ENCODE measurements around the gene RWDD1.
"Not testable (repeated sequence)": the region's sequence is repeated elsewhere in the genome, so short reads cannot be mapped to it uniquely, and the experiment has no call there.

The RWDD1 gene

DNA sequence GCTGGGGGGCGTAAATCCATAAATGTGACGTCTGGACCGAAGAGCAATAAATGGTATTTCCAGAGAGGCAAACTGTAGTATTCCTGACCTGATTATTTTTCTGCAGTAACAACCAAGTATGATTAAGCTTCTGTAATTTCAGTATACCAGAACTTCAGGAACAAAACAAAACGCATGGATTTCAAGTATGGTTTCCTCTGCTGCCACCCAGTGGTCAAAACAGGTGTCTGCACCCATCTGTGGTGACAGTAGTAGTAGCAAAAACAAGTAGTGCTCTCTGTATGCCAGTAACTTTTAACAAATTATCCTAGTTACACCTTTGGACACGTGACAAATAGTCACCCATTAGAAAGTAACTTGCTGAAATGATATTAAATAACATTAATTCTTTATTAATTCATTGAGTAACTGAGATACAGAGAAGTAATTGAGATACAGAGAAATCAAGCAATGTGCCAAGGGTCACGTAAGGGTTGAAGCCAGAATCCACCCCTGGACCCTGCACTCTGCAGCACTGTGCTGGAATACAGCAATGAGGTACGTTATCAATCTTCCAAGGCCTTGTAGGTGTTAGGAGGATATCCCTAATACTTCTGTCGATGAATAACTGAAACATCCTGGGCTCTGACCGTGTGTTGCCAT is 9.8 kb upstream of the RWDD1 start:
- peak; percentile 74 for DNase-seq

DNA sequence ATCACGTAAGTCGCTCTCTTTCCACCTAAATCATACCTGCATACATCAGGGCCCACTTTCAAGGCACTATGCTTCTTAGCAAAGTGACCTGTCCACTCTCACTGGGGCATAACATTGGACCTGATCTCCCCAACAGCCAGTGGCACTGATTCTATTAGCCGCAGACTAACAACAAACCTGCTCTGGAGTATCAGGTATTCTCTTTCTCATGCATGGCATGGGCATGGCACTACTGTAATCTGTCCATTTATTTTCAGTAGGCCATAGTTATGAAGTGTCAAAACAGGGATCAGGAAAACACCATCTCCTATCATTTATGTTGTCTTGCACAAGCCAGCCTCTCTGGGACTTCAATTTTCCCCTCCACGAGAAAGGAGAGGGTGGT is 9.3 kb upstream of the RWDD1 start:
- no peak for DNase-seq

DNA sequence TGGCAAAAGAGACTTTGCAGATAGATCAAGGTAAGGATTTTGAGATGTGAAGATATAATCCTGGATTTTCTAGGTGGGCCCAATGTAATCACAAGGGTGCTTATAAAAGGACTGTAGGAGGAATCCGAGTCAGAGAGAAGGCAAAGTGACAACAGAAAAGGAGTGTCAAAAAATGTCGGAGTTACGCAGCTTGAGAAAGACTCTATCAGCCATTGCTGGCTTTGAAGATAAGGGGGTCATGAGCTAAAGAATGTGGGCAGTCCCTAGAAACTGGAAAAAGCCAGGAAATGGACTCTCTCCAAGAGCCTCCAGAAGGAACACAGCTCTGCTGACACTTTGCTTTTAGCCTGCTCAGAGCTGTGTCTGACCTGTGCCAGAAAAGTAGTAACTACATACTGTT is 8.7 kb upstream of the RWDD1 start:
- no peak for DNase-seq

DNA sequence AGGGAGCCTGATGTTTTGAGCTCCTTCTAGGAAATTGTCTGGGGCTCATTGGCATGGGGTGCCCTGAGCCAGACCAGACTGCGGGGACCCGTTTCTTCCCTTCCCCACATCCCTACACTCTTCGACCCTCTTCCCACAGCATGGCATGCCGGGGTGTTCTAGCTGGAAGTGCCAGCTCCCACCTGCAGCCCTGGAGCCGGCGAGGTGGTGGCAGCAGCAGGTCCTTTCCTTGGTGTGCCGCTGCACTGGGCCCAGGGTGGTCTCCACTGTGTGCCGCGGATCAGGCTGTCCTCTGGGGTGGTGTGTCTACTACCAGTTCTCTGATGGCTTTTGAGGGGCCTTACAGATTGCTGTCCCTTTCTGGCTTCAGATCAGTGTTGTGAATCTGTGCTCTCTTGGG is 7.5 kb upstream of the RWDD1 start:
- no peak for DNase-seq

DNA sequence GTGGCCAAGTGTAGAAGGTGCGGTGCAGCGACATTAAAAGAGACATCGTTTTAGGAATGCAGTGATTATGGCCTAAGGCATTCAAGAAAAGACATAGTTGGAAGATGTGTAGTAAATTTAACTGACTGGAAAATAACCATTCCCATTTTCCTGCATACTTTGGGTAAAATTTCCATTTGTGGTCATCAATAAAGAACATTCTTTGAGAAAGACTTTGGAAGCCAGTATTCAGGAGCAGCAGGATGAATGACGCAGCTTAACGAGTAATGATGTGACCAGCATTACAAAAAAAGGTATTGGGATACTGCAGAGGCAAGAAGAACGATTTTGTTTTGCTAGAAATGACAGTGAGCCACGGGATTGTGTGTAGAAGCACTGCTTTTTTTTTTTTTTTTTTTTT is 7.0 kb upstream of the RWDD1 start:
- DNase-seq = no peak

DNA sequence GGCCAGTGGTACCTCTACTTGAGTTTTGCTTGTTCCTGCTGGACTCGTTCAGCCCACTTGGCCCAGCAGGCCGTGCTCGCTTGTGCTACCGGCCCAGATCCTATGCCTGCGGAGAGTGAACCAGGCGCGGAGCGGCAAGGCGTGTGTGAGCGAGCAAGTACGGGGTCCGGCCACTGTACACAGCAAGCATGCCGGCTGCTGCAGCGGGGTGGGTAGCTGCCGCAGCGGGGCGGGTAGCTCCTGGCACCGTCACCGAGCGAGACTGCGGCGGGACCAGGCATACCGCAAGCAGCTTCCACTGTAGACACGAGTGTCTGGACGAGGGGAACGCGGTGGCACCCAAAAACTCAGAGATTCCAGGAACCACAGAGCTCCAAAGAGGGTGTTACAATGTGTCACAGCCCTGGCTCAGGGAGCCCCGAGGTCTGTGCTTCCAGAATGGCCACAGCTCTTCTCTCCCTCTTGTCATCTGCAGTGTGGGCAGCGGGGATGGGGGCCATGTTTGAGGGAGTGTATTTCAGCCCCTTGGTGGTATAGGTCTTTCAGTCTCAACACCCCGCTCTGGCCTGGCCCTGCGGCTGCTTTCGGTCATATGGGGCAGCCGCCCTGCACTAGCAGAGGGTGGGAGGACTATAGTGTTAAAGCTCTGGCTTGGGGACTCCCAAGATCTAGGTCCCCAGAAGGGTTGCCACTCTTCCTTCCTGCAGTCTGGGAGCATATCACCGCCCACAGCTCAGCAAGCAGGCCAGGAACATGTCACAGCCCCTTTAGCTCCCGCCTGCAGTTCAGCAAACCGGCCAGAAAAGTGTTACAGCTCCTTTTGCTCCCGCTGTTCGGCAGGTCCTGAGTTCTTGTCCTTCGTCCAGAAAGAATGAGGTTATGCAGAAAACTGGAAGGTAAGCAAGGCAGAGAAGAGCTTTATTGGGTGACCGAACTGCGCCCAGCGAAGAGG is 6.1 kb upstream of the RWDD1 start:
- peak; percentile 20 for DNase-seq

DNA sequence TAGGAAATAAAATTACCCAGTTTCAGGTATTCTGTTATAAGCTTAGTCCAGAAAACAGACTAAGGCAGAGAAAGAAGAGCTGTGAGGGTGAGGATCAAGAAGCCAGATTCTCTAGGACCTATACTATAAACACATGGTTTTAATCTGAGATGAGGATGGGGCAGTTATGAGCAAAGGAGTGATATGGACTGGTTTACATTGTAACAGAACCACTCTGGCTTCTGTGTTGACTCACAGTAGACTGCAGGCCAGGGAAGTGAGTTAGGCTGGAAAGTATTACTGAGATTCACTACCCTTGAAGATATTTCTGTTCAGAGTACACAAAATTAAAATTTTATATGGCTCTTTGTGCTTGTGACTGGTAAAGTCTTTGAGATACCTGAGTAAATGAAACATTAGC is 3.2 kb upstream of the RWDD1 start:
- no peak for DNase-seq

DNA sequence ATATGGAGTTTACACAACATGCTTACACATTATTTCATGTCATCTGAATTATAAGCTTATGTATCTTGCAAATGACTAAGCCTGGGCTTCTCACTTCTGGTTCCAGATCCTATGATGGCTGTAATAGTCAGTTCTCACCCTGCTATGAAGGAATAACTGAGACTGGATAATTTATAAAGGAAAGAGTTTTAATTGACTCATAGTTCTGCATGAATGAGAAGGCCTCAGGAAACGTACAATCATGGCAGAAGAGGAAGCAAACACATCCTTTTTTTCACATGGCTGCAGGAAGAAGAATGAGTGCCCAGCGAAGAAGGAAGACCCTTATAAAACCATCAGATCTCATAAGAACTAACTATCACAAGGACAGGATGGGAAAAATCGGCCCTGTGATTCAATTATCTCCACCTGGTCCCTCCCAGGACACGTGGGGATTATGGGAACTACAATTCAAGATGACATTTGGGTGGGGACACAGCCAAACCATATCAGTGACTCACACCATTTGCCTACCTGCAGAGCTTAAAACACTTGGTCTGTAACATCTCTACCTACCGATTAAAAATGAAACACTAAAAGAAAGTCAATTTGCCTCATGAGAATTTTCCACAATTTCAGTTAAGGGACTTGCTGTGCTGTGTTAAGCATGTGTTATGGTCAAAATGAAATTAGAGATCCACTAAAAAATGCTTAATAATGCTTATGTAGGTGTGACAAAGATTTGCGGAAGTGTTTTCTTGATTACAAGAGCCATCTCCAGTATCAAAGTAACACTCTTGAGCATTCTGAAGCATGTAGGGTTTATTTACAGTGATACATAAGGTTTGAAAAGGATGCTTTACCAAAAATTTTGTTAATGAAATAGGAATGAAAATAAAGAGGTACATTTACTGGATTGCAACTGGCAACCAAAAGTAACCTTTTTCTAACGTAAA is 2.2 kb upstream of the RWDD1 start:
- no peak for DNase-seq

DNA sequence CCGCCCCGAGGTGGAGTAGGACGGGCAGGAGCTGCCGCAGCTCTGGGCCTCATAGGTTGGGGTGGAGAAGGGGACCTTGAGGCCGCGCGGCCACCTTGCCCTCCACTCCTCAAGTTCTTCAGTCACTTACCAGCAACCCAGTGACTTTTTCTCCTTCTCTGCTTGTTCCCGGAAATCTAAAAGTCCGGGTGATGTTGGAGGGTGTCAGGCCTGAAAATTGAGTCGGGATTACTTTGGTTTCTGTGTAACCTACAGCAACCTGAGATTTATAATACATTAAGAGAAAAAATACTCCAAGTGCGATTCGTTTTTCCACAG is 338 bp downstream of the RWDD1 start:
- DNase-seq = no peak

DNA sequence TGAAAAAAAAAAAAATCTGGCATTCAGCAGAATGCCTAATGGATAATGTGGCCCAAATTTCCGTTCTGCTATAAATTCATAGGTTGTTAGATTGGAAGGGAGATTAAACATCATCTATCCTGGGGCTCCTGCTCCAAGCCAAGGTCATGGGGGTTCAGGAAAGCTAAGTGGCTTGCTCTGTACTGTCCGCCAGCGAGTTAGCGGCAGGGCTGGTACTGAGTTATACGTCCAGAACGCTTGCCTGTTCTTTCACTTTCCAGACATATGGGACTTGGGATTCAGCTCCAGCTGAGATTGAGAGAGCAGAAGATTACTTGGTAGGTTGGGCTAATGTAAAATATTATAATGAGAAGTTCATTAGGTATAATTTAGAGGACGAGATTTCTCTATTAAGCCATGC is 858 bp downstream of the RWDD1 start:
- DNase-seq = peak; percentile 13

DNA sequence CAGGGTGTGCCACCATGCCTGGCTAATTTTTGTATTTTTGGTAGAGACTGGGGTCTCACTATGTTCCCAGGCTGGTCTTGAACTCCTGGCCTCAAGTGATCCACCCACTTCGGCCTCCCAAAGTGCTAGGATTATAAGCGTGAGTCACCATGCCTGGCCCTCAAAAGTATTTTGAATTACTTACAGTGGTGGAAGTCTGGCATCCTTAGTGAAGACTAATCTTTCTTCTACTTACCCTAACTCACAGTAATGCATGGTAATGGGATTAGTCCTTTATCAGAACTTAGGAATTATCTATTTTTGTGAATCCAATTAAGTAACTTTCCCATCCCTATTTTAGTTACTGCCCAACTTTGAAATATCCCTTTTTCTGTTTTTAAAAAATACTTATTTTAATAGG is 3.9 kb downstream of the RWDD1 start:
- no peak for DNase-seq

DNA sequence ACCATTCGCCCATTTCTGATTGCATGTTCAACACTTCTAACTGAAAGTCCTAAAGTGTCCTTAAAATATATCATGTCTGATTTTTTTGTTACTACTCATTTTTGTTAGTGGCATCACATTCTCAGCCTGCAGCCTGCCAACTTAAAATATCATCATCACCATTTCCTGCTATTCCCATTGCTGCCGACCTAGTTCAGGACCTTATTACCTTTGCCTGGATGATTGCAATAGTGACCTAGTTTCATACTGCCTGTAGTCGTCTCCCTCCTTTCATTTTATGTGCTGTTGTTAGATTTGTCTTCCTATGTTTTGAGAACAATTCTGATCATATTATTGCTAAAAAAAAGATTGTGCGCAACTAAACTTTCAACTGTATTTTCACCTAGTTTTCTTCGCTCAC is 6.2 kb downstream of the RWDD1 start:
- DNase-seq = no peak

DNA sequence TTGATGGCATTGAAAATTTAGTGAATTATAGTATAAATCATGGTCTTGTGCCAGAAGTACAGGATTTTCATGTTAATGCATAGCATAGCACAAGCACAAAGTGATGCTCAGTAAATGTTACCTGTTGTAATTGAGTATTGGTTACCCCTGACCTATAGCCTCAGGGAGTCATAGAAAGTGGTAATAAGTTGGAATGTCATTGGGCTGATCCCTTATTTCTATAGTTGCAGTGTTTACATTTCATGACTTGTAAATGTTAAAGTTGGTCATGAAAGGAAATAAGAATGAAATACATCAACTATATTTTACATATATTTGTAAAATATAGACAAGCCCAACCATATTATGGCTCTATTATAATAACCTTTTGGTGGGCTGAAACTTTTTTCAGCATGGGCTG is 7.0 kb downstream of the RWDD1 start:
- DNase-seq = no peak

DNA sequence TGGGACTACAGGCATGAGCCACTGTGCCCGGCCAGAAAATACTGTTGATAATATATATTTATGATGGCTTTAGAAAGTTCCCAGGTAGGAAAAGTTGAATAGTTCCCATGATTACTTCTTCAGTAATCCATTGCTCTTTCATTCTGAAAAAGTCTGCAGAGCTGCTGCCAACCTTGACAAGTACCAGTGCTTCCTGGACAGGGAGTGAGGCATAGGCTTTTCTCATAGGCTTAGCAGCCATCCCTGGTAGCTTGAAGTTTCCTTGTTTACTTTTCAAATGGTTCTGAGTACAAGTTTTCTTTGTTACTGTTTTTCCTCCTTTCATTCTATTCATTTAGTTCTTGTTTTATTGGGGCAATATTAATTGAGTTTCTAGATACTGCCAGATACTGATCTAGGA is 7.8 kb downstream of the RWDD1 start:
- DNase-seq = no peak

DNA sequence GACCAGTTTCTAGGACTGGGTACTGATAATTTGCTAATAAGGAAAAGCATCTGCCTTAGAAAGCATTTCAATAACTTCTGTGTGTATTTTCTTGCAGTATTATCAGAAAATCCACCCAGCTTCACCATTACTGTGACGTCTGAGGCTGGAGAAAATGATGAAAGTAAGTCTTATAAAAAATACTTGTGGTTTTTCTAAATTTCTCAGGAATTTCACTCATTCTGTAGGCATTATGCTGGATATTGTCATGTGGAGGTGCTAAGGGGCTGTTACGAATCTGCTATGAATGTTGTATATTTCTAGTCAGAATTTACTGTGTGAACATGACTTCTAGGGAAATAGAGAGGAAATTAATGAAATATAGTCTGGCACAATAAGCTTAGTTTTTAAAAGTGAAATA is 8.9 kb downstream of the RWDD1 start:
- no peak for DNase-seq

DNA sequence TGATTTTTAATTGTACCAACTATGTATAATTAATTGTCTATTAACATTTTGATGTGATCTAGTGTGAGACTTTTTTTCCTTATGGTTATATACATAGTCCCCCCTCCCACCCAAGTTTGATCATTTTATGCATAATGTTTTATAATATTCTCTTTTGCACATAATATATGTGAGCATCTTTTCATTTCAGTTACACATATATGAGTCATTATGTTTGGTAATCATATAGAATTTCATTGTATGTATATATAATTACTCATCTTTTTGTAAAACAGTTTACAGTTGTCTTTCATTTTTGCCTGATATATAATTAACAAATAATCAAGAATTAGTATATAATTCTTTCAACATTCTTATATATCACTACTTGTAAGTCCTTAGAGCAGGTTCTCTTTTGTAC is 15.0 kb downstream of the RWDD1 start:
- DNase-seq = no peak

DNA sequence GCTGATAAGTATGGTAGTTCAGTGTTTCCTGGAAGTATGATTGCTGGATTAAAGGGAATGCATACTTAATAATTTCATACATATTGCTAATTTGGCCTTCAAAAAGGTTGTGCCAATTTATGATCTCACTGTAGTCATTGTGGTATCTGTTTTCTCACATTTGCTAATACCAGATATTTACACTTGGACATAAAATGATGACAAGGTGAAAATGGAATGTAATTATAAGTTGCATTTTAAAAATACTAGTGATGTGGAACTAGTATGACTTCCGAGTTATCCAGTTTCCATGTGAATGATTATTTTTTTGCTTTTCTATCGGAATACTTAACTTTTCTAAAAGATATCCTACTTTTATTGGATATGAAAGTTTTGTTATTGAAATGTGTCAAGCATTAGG is 15.4 kb downstream of the RWDD1 start:
- DNase-seq = no peak

DNA sequence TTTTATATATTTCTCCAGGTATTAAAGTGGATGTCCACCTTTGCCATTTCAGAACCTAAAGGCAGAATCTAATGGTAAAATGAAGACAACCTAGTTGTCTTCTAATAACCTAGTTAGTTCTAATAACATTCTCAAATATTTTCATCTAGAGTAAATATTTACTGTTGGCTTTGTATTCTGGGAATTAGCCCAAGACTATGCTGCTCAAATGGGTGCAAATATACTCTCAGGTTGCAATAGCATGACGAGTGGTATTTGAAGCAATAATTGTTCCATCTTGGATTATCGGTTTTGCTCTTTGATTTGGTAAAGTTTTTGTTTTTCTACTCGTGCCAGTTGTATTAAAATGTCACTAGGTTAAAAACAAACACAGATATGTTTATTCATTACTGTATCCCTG is 23.9 kb downstream of the RWDD1 start:
- no peak for DNase-seq

DNA sequence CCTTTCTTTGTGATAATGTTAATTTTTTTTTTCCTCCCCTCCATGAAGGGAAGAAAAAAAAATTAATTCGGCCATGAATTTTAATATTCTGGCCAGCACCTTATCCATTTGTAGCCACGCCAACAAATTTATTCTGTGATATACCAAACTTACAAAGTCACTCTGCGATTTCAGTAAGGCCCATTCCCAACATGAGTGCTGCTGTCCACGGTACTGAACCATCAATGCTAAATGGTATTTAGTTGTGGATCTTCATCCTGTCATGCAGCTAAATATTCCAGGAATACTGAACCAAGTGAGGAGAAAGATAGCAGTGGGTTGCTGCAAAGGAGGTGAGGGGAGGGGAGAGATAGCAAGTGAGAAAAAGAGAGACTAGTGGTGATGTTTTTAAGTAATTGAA is 25.5 kb downstream of the RWDD1 start:
- no peak for DNase-seq

DNA sequence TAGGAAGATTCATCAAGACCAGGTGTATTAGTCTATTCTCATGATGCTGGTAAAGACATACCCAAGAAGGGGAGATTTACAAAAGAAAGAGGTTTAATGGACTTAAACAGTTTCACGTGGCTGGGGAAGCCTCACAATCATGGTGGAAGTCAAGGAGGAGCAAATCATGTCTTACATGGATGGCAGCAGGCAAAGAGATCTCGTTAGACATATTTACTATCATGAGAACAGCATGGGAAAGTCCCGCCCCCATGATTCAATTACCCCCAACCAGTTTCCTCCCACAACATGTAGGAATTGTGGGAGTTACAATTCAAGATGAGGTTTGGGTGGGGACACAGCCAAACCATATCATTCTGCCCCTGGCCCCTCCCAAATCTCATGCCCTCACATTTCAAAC is 32.6 kb downstream of the RWDD1 start:
- not testable (repeated sequence) for DNase-seq

DNA sequence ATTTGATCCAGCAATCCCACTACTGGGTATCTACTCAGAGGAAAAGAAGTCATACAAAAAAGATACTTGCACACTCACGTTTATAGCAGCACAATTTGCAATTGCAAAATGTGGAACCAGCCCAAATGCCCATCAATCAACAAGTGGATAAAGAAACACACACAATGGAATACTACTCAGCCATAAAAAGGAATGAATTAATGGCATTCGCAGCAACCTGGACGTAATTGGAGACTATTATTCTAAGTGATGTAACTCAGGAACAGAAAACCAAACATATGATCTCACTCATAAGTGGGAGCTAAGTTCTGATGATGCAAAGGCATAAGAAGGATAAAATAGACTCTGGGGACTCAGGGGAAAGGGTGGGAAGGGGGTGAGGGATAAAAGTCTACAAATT is 33.6 kb downstream of the RWDD1 start:
- not testable (repeated sequence) for DNase-seq

DNA sequence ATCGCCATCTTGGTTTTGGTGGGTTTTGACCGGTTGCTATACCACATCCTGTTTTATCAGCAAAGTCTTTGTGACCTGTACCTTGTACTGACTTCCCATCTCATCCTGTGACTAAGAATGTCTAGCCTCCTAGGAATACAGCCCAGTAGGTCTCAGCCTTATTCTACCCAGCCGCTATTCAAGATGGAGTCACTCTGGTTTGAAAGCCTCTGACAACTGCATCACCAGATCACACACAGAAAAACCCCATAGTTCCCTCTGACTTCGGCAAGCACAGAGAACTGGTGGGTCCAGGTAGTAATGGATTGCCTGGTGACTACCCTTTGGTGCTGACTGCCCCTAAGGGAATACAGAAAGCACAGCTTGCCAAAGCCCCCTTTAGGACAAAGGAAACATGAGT is 34.6 kb downstream of the RWDD1 start:
- DNase-seq = no peak

DNA sequence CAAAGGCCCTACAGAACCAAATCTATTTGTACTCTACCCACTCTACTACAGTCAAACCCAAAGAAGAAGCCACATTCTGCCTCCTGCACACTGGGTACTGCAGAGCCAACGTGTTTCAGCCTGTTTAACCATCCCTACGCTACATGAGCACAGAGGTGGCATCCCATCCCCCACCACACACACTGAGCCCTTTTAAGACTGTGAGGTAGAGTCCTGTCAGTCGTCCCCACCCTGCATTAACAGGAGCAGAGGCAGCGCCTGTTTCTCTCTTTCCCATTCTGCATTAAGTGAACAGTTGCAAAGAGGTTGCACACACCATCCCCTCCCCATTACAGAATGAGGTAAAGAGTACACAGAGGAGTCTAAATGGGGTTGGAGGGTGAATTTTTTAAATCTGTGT is 39.8 kb downstream of the RWDD1 start:
- no peak for DNase-seq
